ENCODE measurements around the gene CFAP74. TPM values are rescaled to one million over a fixed set of nuclear protein-coding genes. Genes with fewer than 3 reads are reported as not detected.

Gene CFAP74
- total RNA-seq, 1 experiment from 2014 or later = 0.28 TPM

- H3K4ac ChIP-seq (ENCODE audit: low read depth, low read length) = no peak overlapping the region
- H3K4me1 Mint-ChIP-seq = peaks cover 5 to 28% of the 10 kb centered on the region in 2 experiments
- H3K4me2 ChIP-seq (ENCODE audit: insufficient read depth, insufficient read length, low read length) = no peak overlapping the region
- WGBS (ENCODE audit: extremely low coverage, insufficient read length, low lambda C conversion rate) = no CpG with 5 or more reads among the region's 23 CpGs
- no peak overlapping the region for H2BK120ac ChIP-seq (ENCODE audit: low read depth, low read length, poor library complexity, severe bottlenecking)
- H3K9me3 ChIP-seq (ENCODE audit: control insufficient read depth, low read depth, low read length) = no peaks in the 10 kb centered on the region
- no peak overlapping the region for H2BK12ac ChIP-seq (ENCODE audit: insufficient read length, low read depth, low read length)
- H4K5ac ChIP-seq (ENCODE audit: insufficient read length, low read depth, low read length) = no peak overlapping the region
- H2AFZ ChIP-seq (ENCODE audit: low read length) = no peak overlapping the region
- H3K79me2 ChIP-seq (ENCODE audit: insufficient read depth, low read length) = no peaks in the 10 kb centered on the region
- H2BK5ac ChIP-seq (ENCODE audit: insufficient read length, low read length) = no peak overlapping the region
- peak overlapping the region in 1 of 2 experiments; percentile 51; a peak in 1 of 5 replicates for H3K4me3 Mint-ChIP-seq
- no peak overlapping the region for H3K14ac ChIP-seq (ENCODE audit: insufficient read depth, low read length)
- H3K27ac Mint-ChIP-seq = peak overlapping the region in 1 of 3 experiments; percentile 27; a peak in 1 of 7 replicates
- DNase-seq = peak; percentile 34
- H3K18ac ChIP-seq (ENCODE audit: insufficient read length, low read depth, low read length) = no peak overlapping the region
- no peak overlapping the region for H3K9ac ChIP-seq (ENCODE audit: extremely low read depth, insufficient read length, low read length)
- no peak overlapping the region for H3T11ph ChIP-seq (ENCODE audit: low read length)
- no peak overlapping the region for H2AK5ac ChIP-seq (ENCODE audit: insufficient read length, low read length)
- no peak overlapping the region for H2BK15ac ChIP-seq (ENCODE audit: low read depth, low read length)
- no peaks in the 10 kb centered on the region for H3K79me1 ChIP-seq (ENCODE audit: insufficient read depth, low read depth, low read length, poor library complexity, severe bottlenecking)
- no peak overlapping the region for H3K27ac ChIP-seq (ENCODE audit: insufficient read length, low read depth, low read length)
- no peak overlapping the region for H4K8ac ChIP-seq (replicated peaks; ENCODE audit: insufficient read length, low read depth, low read length)
- no peak overlapping the region for H4K91ac ChIP-seq (ENCODE audit: insufficient read length, low read depth, low read length)
- no peak overlapping the region for H3K56ac ChIP-seq (ENCODE audit: insufficient read length, low read depth, low read length)
- no peaks in the 10 kb centered on the region; the same call in none of the 2 replicates for H3K27me3 Mint-ChIP-seq (ENCODE audit: low read depth)
- no peaks in the 10 kb centered on the region for H3K4me1 ChIP-seq (ENCODE audit: insufficient read depth, low read length)
- no peaks in the 10 kb centered on the region; a peak in 1 of 7 replicates for H3K36me3 Mint-ChIP-seq (ENCODE audit: insufficient read depth in 1 of 3, low read depth in 3 of 3)
- H3K9me3 Mint-ChIP-seq = no peaks in the 10 kb centered on the region
- H3K23me2 ChIP-seq (ENCODE audit: insufficient read length, low read depth, low read length, poor library complexity, severe bottlenecking) = no peaks in the 10 kb centered on the region
- TF ChIP-seq, protein P1, sequence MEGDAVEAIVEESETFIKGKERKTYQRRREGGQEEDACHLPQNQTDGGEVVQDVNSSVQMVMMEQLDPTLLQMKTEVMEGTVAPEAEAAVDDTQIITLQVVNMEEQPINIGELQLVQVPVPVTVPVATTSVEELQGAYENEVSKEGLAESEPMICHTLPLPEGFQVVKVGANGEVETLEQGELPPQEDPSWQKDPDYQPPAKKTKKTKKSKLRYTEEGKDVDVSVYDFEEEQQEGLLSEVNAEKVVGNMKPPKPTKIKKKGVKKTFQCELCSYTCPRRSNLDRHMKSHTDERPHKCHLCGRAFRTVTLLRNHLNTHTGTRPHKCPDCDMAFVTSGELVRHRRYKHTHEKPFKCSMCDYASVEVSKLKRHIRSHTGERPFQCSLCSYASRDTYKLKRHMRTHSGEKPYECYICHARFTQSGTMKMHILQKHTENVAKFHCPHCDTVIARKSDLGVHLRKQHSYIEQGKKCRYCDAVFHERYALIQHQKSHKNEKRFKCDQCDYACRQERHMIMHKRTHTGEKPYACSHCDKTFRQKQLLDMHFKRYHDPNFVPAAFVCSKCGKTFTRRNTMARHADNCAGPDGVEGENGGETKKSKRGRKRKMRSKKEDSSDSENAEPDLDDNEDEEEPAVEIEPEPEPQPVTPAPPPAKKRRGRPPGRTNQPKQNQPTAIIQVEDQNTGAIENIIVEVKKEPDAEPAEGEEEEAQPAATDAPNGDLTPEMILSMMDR (conservative IDR thresholded peaks at IDR 0.05) = no peak
- no peaks in the 10 kb centered on the region for H3K27me3 ChIP-seq (ENCODE audit: insufficient read depth, low read length)
- H2BK20ac ChIP-seq (ENCODE audit: low read depth, low read length, poor library complexity, severe bottlenecking) = no peak overlapping the region
- no peaks in the 10 kb centered on the region for H4K20me1 ChIP-seq (ENCODE audit: control insufficient read depth, insufficient read depth, insufficient read length)
- no peak overlapping the region for H3K23ac ChIP-seq (ENCODE audit: insufficient read length, low read depth, low read length)
Measured at GRCh38 chr1:1915911-1916840, 87.4 kb downstream of the CFAP74 start.
